GM12892 (cell line): ENCODE data around the gene SPINK1.

Source experiments
- POLR2A ChIP-seq: IDR thresholded peaks from 2 replicates; pipeline ENCODE4 v1.6.1; 2011; ENCODE audit warnings: low read depth, low read length, control low read depth
- POLR2AphosphoS5 ChIP-seq: IDR thresholded peaks from 2 replicates; pipeline ENCODE4 v1.6.1; 2011; ENCODE audit warnings: low read depth, low read length, control low read depth
- TAF1 ChIP-seq: IDR thresholded peaks from 2 replicates; pipeline ENCODE4 v1.6.1; 2011; ENCODE audit warnings: low read depth, mild to moderate bottlenecking, control low read depth, low read length, borderline replicate concordance

DNA sequence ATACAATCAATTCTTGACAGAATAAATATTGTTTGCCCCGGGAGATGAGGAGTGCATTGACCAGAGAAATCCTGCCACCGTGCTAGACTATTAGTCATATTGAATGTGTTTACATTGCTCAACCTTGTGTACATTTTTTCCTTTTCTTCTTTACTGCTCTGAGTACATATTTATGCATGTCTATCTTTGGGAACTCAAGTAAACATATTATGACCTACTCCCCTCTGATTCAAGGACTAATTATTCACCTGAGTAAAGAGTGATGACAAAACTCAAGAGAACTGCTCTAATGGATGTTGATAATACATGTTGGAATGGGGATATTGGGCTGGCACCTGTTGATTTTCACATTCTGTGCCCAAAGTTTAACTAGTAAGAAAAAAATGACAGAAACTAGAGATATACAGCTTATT, 3.9 kb upstream of the SPINK1 start:
- TF ChIP-seq POLR2AphosphoS5 (no peak), POLR2A (no peak), TAF1 (no peak)
